ENCODE results near the gene AMFR. TPM values are rescaled to one million over a fixed set of nuclear protein-coding genes. Genes with fewer than 3 reads are reported as not detected.
"Not testable (repeated sequence)": the region's sequence is repeated elsewhere in the genome, so short reads cannot be mapped to it uniquely, and the experiment has no call there.

Gene AMFR
- total and polyA plus RNA-seq, 2 of the 8 experiments (the other 6 are each of a cell fraction or from before 2014, with no cell fraction given) = 18.6 to 21.7 TPM

- POLR2A ChIA-PET (ENCODE audit: partially characterized antibody); H4K20me1 ChIP-seq (replicated peaks in 1 of 2; ENCODE audit: control insufficient read depth in 1 of 2, insufficient read depth in 2 of 2, low read length in 2 of 2); H2BK5ac ChIP-seq (ENCODE audit: low read depth, low read length); H3K4me2 ChIP-seq (ENCODE audit: insufficient read depth in 1 of 2, low read depth in 2 of 2, low read length in 2 of 2); H2BK120ac ChIP-seq (replicated peaks; ENCODE audit: low read depth, low read length); H3K56ac ChIP-seq (replicated peaks; ENCODE audit: insufficient read length, low read depth, low read length); H3K23me2 ChIP-seq (ENCODE audit: low read depth, low read length); H3K9ac ChIP-seq (replicated peaks in 1 of 4; ENCODE audit: extremely low read depth in 1 of 4, low read depth in 3 of 4, low read length in 3 of 4); H3K4me3 ChIP-seq (ENCODE audit: extremely low read depth in 1 of 4, insufficient read depth in 2 of 4, low read depth in 3 of 4, low read length in 4 of 4); H2AFZ ChIP-seq (ENCODE audit: low read length); H4K91ac ChIP-seq (replicated peaks; ENCODE audit: insufficient read length, low read length); H3K4ac ChIP-seq (replicated peaks; ENCODE audit: insufficient read length, low read depth, low read length); H4K5ac ChIP-seq (ENCODE audit: insufficient read length, low read depth, low read length); H3K79me2 ChIP-seq (ENCODE audit: control insufficient read depth in 1 of 2, insufficient read depth in 2 of 2, low read length in 2 of 2); H2BK15ac ChIP-seq (ENCODE audit: low read length); H2BK20ac ChIP-seq (ENCODE audit: low read length); H3K14ac ChIP-seq (ENCODE audit: insufficient read length); H3K18ac ChIP-seq (ENCODE audit: extremely low read depth, low read length); H3K27me3 ChIP-seq (replicated peaks in 1 of 4; ENCODE audit: control insufficient read depth in 3 of 4, extremely low read depth in 1 of 4, insufficient read depth in 3 of 4, low read length in 3 of 4); H3K4me1 ChIP-seq (replicated peaks in 1 of 4; ENCODE audit: control insufficient read depth in 3 of 4, insufficient read depth in 4 of 4, low read length in 3 of 4); H4K8ac ChIP-seq (ENCODE audit: extremely low read depth, insufficient read depth, low read length); DNase-seq (ENCODE audit: low read depth in 1 of 2, low spot score in 2 of 2); H2BK12ac ChIP-seq (ENCODE audit: low read depth, low read length); H3K79me1 ChIP-seq (ENCODE audit: low read depth, low read length); H3K23ac ChIP-seq (ENCODE audit: insufficient read length); H2AK5ac ChIP-seq (ENCODE audit: low read depth, low read length); H3K27ac ChIP-seq (ENCODE audit: low read depth, low read length); FAIRE-seq: not testable (repeated sequence)
- 89% methylated on average over 3 of the region's 3 CpGs; no CpG with 5 or more reads in 1 of the 2 experiments for WGBS, 2 experiments (ENCODE audit: extremely low coverage in 1 of 2, insufficient coverage in 1 of 2, insufficient read length in 1 of 2, insufficient replicate concordance in 2 of 2, low coverage in 1 of 2, low lambda C conversion rate in 2 of 2, missing lambda C conversion rate in 1 of 2)
- CTCF ChIA-PET (ENCODE audit: partially characterized antibody) = interaction anchor here (1.8 kb wide), 1 partner anchor 25 kb away, joined by 6 read pairs; no protein-coding TSS in a partner anchor
- H3K9me3 ChIP-seq (ENCODE audit: insufficient read depth in 2 of 2, low read depth in 1 of 2, low read length in 1 of 2) = peaks cover 9 to 20% of the 10 kb centered on the region in 2 experiments
- H3K36me3 ChIP-seq (ENCODE audit: control insufficient read depth in 2 of 4, insufficient read depth in 4 of 4, low read length in 3 of 4) = peaks cover 0 to 24% (median 5%) of the 10 kb centered on the region in 4 experiments; a peak in 4 of 8 replicates
Observed at GRCh38 chr16:56380778-56381485, 44.4 kb downstream of the AMFR start.
